Measurements from ENCODE around the gene SLC25A27.

SLC25A27 gene

GRCh38 chr6:46653439-46654195 is 842 bp downstream of the SLC25A27 start:
- CTCF ChIA-PET, result interaction anchor here (1.2 kb wide), 1 partner anchor 328 kb away, joined by 4 read pairs; no protein-coding TSS in a partner anchor
- H3K4me1 ChIP-seq (ENCODE audit: control insufficient read depth, insufficient read depth, low read length), result peaks cover 17% of the 10 kb centered on the region; the same call in 1 of the 2 replicates
- peaks cover 10 to 17% of the 10 kb centered on the region in 2 experiments; a peak in 2 of 3 replicates for H3K36me3 ChIP-seq (ENCODE audit: control insufficient read depth in 2 of 2, insufficient read depth in 1 of 2, low read length in 2 of 2)
- no peak overlapping the region; the same call in 1 of the 2 replicates for H3K27ac ChIP-seq (ENCODE audit: extremely low read depth, low read depth, low read length)
- TF ChIP-seq ZNF366 (tag by site-specific recombination; conservative IDR thresholded peaks at IDR 0.05) (peak; percentile 21; the same call in 1 of the 2 replicates), ZNF155 (tag by site-specific recombination; IDR thresholded peaks at IDR 0.05) (no peak), ZNF585B (tag by site-specific recombination; IDR thresholded peaks at IDR 0.05) (no peak), INSM2 (tag by site-specific recombination; IDR thresholded peaks at IDR 0.05) (no peak), ZBTB17 (tag by site-specific recombination; IDR thresholded peaks at IDR 0.05) (0 out of 2 replicates have a peak, but pooled peaks have one; percentile 35), ZNF335 (tag by site-specific recombination; conservative IDR thresholded peaks at IDR 0.05) (peak; percentile 94), SP7 (tag by site-specific recombination; IDR thresholded peaks at IDR 0.05) (peak; percentile 54; the same call in 1 of the 2 replicates), CTCF (tag by site-specific recombination; IDR thresholded peaks at IDR 0.05) (0 out of 2 replicates have a peak, but pooled peaks have one; percentile 5)
- POLR2A ChIA-PET, result interaction anchor here (1.2 kb wide), 1 partner anchor 8 kb away, joined by 3 read pairs; no protein-coding TSS in a partner anchor
- H3K9me3 ChIP-seq (ENCODE audit: control insufficient read depth, insufficient read depth, low read depth, low read length), result no peaks in the 10 kb centered on the region
- peak overlapping the region; percentile 78 for H3K4me3 ChIP-seq (ENCODE audit: low read depth, low read length)

GRCh38 chr6:46655803-46656202 is 3.0 kb downstream of the SLC25A27 start:
- ChIA-PET CTCF (interaction anchor here (0.5 to 1.5 kb wide), 18 partner anchors 9 to 469 kb away, joined by 3 to 8 read pairs (median 4); no protein-coding TSS in a partner anchor), POLR2A (interaction anchor here (0.7 kb wide), 2 partner anchors 321 to 584 kb away, joined by 5 to 6 read pairs; no protein-coding TSS in a partner anchor)
- H3K4me3 ChIP-seq (ENCODE audit: low read depth, low read length), result no peak overlapping the region
- no peak overlapping the region for H3K27ac ChIP-seq (ENCODE audit: extremely low read depth, low read depth, low read length)
- H3K4me1 ChIP-seq (ENCODE audit: control insufficient read depth, insufficient read depth, low read length), result peaks cover 7% of the 10 kb centered on the region; the same call in 1 of the 2 replicates
- TF ChIP-seq ZNF19 (tag by site-specific recombination; IDR thresholded peaks at IDR 0.05; ENCODE audit: low read depth) (0 out of 2 replicates have a peak, but pooled peaks have one; percentile 73), ZBTB26 (tag by site-specific recombination; optimal IDR thresholded peaks at IDR 0.05) (no peak), TRIM28 (IDR thresholded peaks at IDR 0.05; ENCODE audit: borderline replicate concordance, low read length) (no peak), ZNF513 (tag by site-specific recombination; IDR thresholded peaks at IDR 0.05) (0 out of 2 replicates have a peak, but pooled peaks have one; percentile 39), ZNF660 (tag by site-specific recombination; IDR thresholded peaks at IDR 0.05) (peak; percentile 83), MZF1 (tag by site-specific recombination; IDR thresholded peaks at IDR 0.05; ENCODE audit: borderline replicate concordance) (0 out of 2 replicates have a peak, but pooled peaks have one; percentile 21), ZBTB11 (tag by site-specific recombination; conservative IDR thresholded peaks at IDR 0.05; ENCODE audit: low read depth) (0 out of 2 replicates have a peak, but pooled peaks have one; percentile 10)
- H3K36me3 ChIP-seq (ENCODE audit: control insufficient read depth in 2 of 2, insufficient read depth in 1 of 2, low read length in 2 of 2), result peaks cover 13 to 21% of the 10 kb centered on the region in 2 experiments; a peak in 2 of 3 replicates
- H3K9me3 ChIP-seq (ENCODE audit: control insufficient read depth, insufficient read depth, low read depth, low read length), result no peaks in the 10 kb centered on the region
